Liver (tissue), 9 donors: ENCODE data around the gene MTHFD2L. TPM values are rescaled to one million over a fixed set of nuclear protein-coding genes. Genes with fewer than 3 reads are reported as not detected.

Experiments
- DNase-seq: peaks from one replicate; pipeline ENCODE4 v3.0.0-alpha.2; 2017; ENCODE audit warnings: low spot score
- H3K27ac ChIP-seq, 2 donors: one replicate each; pipeline ENCODE4 v1.7.0; 2013; ENCODE audit warnings: inconsistent platforms in 2 of 2, low read length in 2 of 2, control low read depth in 1 of 2, low read depth in 1 of 2, mild to moderate bottlenecking in 1 of 2
- H3K27me3 ChIP-seq, 4 donors: one replicate each; pipeline versions ENCODE4 v1.6.1 to v1.7.0; 2013; ENCODE audit warnings: low read length in 3 of 4, inconsistent platforms in 1 of 4, mild to moderate bottlenecking in 1 of 4, moderate library complexity in 1 of 4; ENCODE audit not compliant: control insufficient read depth in 4 of 4, insufficient read depth in 4 of 4
- H3K36me3 ChIP-seq, 4 donors: one replicate each; pipeline versions ENCODE4 v1.6.1 to v1.7.0; 2013; ENCODE audit warnings: low read length in 3 of 4, mild to moderate bottlenecking in 3 of 4, low read depth in 1 of 4, moderate library complexity in 1 of 4; ENCODE audit not compliant: control insufficient read depth in 4 of 4, insufficient read depth in 3 of 4
- H3K4me1 ChIP-seq, 4 donors: one replicate each; pipeline versions ENCODE4 v1.6.1 to v1.7.0; 2013; ENCODE audit warnings: low read length in 3 of 4, mild to moderate bottlenecking in 3 of 4, moderate library complexity in 1 of 4; ENCODE audit not compliant: control insufficient read depth in 4 of 4, insufficient read depth in 4 of 4
- H3K4me3 ChIP-seq, 3 donors: one replicate each; pipeline versions ENCODE4 v1.6.1 to v1.7.0; 2013; ENCODE audit warnings: low read length in 3 of 3, control low read depth in 1 of 3, low read depth in 1 of 3, mild to moderate bottlenecking in 1 of 3
- H3K9ac ChIP-seq, 2 donors: one replicate each; pipeline ENCODE4 v1.7.0; 2013; ENCODE audit warnings: low read length in 2 of 2, mild to moderate bottlenecking in 2 of 2, moderate library complexity in 2 of 2, control low read depth in 1 of 2, low read depth in 1 of 2
- H3K9me3 ChIP-seq, 4 donors: one replicate each; pipeline versions ENCODE4 v1.6.1 to v1.7.0; 2013; ENCODE audit warnings: low read length in 3 of 4; ENCODE audit not compliant: control insufficient read depth in 4 of 4
- EGR1 ChIP-seq, 2 donors: IDR thresholded peaks; 2 replicates each; pipeline ENCODE4 v1.6.1; 2016 to 2018; ENCODE audit warnings: antibody characterized with exemption in 2 of 2, low read depth in 2 of 2
- FOXA1 ChIP-seq: IDR thresholded peaks from 2 replicates; pipeline ENCODE4 v1.6.1; 2016; ENCODE audit warnings: antibody characterized with exemption
- FOXA2 ChIP-seq: IDR thresholded peaks from 2 replicates; pipeline ENCODE4 v1.6.1; 2016; ENCODE audit warnings: antibody characterized with exemption
- GABPA ChIP-seq, 2 donors: IDR thresholded peaks in 1 of 2; conservative IDR thresholded peaks in 1 of 2; 2 replicates each; pipeline ENCODE4 v1.6.1; 2016; ENCODE audit warnings: antibody characterized with exemption in 2 of 2, mild to moderate bottlenecking in 1 of 2, moderate library complexity in 1 of 2
- HNF4A ChIP-seq, 2 donors: conservative IDR thresholded peaks; 2 replicates each; pipeline ENCODE4 v1.6.1; 2016; ENCODE audit warnings: antibody characterized with exemption in 2 of 2, mild to moderate bottlenecking in 2 of 2
- HNF4G ChIP-seq: IDR thresholded peaks from 2 replicates; pipeline ENCODE4 v1.6.1; 2016; ENCODE audit warnings: antibody characterized with exemption
- JUND ChIP-seq, 2 donors: IDR thresholded peaks; 2 replicates each; pipeline ENCODE4 v1.6.1; 2016; ENCODE audit warnings: antibody characterized with exemption in 2 of 2
- NR2F2 ChIP-seq: IDR thresholded peaks from 2 replicates; pipeline ENCODE4 v1.6.1; 2016; ENCODE audit warnings: antibody characterized with exemption
- RAD21 ChIP-seq, 2 donors: IDR thresholded peaks; 2 replicates each; pipeline ENCODE4 v1.6.1; 2016; ENCODE audit warnings: antibody characterized with exemption in 2 of 2, mild to moderate bottlenecking in 2 of 2
- RXRA ChIP-seq, 2 donors: IDR thresholded peaks; 2 replicates each; pipeline ENCODE4 v1.6.1; 2017 to 2018; ENCODE audit warnings: antibody characterized with exemption in 2 of 2, mild to moderate bottlenecking in 1 of 2
- TAF1 ChIP-seq: conservative IDR thresholded peaks from 2 replicates; pipeline ENCODE4 v1.6.1; 2016; ENCODE audit warnings: antibody characterized with exemption, mild to moderate bottlenecking
- YY1 ChIP-seq: IDR thresholded peaks from 2 replicates; pipeline ENCODE4 v1.6.1; 2016; ENCODE audit warnings: antibody characterized with exemption, mild to moderate bottlenecking
- WGBS: extraction: QIAGEN DNeasy Blood & Tissue Kit; methylation state at CpG from one replicate; pipeline ENCODE4 v1.1.7; 2013; 5-methylcytosine and 5-hydroxymethylcytosine counted together
- polyA plus RNA-seq, 2 donors: library from polyadenylated mRNA; stranded (reverse) in 1 of 2; unstranded in 1 of 2; fragments of 200-250 nt in 1 of 2; fragments of >200 nt in 1 of 2; fragmentation: Nextera tagmentation in 1 of 2; extraction: Ambion mirVana in 1 of 2; gene quantifications; one replicate each; pipeline versions ENCODE4 v1.2.1 to v1.2.3, GENCODE V29; 2013 to 2015
- total RNA-seq, 2 donors: library from RNA; depleted of rRNA; stranded (reverse); fragments of >200 nt; gene quantifications; one replicate each; pipeline ENCODE4 v1.2.3, GENCODE V29; 2014
- TF ChIP-seq, protein P1 (sequence below): IDR thresholded peaks from 2 replicates; pipeline ENCODE4 v1.6.1; 2016; ENCODE audit warnings: antibody characterized with exemption
- TF ChIP-seq, protein P2 (sequence below): IDR thresholded peaks from 2 replicates; pipeline ENCODE4 v1.6.1; 2016; ENCODE audit warnings: antibody characterized with exemption, mild to moderate bottlenecking
- TF ChIP-seq, protein P3 (sequence below): fragments of 150-350 bp; IDR thresholded peaks from 2 replicates; pipeline ENCODE4 v1.5.1; 2017; ENCODE audit warnings: improper control_type of control experiment, low read depth, low read length; ENCODE audit not compliant: missing input control
- donor health status: healthy.
- donor health status: healthy.
- donor health status: healthy.
- donor health status: healthy.
- donor health status: healthy.

The MTHFD2L gene
- total and polyA plus RNA-seq, 4 donors: 7.4 to 51.5 (median 31.1) TPM

DNA sequence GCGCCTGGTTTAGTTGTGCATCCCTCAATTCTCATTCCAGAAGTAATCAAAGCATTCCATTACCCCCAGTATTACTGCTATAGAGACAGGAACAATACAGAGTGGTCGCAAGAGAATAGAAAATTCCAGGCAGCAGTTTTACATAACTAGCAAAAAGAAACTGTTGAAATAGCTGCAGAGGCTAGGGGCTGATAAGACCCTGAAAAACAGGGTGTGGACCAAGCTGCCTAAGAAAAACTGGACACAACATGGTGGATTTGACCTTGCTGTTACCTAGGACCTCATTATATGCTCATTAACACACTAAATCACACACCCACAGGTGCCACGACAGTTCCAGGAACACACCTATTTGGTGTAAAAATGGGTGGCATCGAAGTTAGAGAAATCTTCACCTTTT, 165.7 kb downstream of the MTHFD2L start:
- H3K4me1 ChIP-seq: no peaks in the 10 kb centered on the region
- DNase-seq: no peak
- TF ChIP-seq, protein P1, sequence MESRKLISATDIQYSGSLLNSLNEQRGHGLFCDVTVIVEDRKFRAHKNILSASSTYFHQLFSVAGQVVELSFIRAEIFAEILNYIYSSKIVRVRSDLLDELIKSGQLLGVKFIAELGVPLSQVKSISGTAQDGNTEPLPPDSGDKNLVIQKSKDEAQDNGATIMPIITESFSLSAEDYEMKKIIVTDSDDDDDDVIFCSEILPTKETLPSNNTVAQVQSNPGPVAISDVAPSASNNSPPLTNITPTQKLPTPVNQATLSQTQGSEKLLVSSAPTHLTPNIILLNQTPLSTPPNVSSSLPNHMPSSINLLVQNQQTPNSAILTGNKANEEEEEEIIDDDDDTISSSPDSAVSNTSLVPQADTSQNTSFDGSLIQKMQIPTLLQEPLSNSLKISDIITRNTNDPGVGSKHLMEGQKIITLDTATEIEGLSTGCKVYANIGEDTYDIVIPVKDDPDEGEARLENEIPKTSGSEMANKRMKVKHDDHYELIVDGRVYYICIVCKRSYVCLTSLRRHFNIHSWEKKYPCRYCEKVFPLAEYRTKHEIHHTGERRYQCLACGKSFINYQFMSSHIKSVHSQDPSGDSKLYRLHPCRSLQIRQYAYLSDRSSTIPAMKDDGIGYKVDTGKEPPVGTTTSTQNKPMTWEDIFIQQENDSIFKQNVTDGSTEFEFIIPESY: no peak
- TF ChIP-seq YY1: no peak
- no peak for TF ChIP-seq JUND (IDR thresholded peaks at IDR 0.05)
- no peak for TF ChIP-seq RXRA (IDR thresholded peaks at IDR 0.05)
- no peak for TF ChIP-seq EGR1 (IDR thresholded peaks at IDR 0.05; ENCODE audit: low read depth in 2 of 2)
- no peak for TF ChIP-seq GABPA (IDR thresholded peaks at IDR 0.05 in 1 of 2, conservative IDR thresholded peaks at IDR 0.05 in 1 of 2)
- TF ChIP-seq NR2F2: no peak
- no peak for TF ChIP-seq FOXA1
- TF ChIP-seq FOXA2: no peak
- TF ChIP-seq TAF1: no peak
- TF ChIP-seq, protein P2, sequence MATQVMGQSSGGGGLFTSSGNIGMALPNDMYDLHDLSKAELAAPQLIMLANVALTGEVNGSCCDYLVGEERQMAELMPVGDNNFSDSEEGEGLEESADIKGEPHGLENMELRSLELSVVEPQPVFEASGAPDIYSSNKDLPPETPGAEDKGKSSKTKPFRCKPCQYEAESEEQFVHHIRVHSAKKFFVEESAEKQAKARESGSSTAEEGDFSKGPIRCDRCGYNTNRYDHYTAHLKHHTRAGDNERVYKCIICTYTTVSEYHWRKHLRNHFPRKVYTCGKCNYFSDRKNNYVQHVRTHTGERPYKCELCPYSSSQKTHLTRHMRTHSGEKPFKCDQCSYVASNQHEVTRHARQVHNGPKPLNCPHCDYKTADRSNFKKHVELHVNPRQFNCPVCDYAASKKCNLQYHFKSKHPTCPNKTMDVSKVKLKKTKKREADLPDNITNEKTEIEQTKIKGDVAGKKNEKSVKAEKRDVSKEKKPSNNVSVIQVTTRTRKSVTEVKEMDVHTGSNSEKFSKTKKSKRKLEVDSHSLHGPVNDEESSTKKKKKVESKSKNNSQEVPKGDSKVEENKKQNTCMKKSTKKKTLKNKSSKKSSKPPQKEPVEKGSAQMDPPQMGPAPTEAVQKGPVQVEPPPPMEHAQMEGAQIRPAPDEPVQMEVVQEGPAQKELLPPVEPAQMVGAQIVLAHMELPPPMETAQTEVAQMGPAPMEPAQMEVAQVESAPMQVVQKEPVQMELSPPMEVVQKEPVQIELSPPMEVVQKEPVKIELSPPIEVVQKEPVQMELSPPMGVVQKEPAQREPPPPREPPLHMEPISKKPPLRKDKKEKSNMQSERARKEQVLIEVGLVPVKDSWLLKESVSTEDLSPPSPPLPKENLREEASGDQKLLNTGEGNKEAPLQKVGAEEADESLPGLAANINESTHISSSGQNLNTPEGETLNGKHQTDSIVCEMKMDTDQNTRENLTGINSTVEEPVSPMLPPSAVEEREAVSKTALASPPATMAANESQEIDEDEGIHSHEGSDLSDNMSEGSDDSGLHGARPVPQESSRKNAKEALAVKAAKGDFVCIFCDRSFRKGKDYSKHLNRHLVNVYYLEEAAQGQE: no peak
- no peak for TF ChIP-seq RAD21 (IDR thresholded peaks at IDR 0.05)
- no peak for TF ChIP-seq HNF4G
- TF ChIP-seq HNF4A (conservative IDR thresholded peaks at IDR 0.05): no peak
- peaks cover 0 to 3% (median 0%) of the 10 kb centered on the region in 4 donors for H3K27me3 ChIP-seq
- WGBS: 76% methylated on average over 4 of the region's 4 CpGs
- no peaks in the 10 kb centered on the region for H3K9me3 ChIP-seq
- H3K27ac ChIP-seq: no peak overlapping the region
- no peak overlapping the region for H3K9ac ChIP-seq
- H3K4me3 ChIP-seq: no peak overlapping the region
- H3K36me3 ChIP-seq: no peaks in the 10 kb centered on the region

DNA sequence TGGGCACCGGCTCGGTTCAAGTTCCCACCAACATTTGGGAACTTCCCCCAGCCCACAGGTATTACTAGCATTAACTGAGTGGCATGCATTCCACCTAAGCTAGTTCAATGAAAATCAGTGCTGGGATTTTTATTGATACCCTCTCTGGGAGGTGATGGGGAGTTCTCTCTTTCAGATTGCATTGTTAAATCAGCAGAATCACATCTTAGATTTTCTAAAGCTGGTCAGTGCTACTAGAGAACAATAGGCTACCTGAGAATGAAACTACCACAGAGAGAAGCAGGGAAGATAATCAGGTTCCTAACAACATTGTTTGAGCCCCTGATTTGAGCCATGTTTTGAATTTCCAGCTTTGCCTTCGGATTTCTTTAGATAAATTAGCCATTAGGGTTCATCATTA, 166.3 kb downstream of the MTHFD2L start:
- DNase-seq: no peak
- no peak overlapping the region for H3K4me3 ChIP-seq

More for the DNA sequence above, 166.3 kb downstream of the MTHFD2L start:
- Histone ChIP-seq H3K4me1 (no peaks in the 10 kb centered on the region), H3K27me3 (peaks cover 0 to 3% (median 0%) of the 10 kb centered on the region in 4 donors), H3K9me3 (no peaks in the 10 kb centered on the region), H3K9ac (no peak overlapping the region), H3K36me3 (no peaks in the 10 kb centered on the region), H3K27ac (no peak overlapping the region)
- 63% methylated on average over 3 of the region's 3 CpGs for WGBS
- TF ChIP-seq RXRA (IDR thresholded peaks at IDR 0.05) (no peak), GABPA (IDR thresholded peaks at IDR 0.05 in 1 of 2, conservative IDR thresholded peaks at IDR 0.05 in 1 of 2) (no peak)
- TF ChIP-seq, protein P1: no peak
- TF ChIP-seq, protein P3, sequence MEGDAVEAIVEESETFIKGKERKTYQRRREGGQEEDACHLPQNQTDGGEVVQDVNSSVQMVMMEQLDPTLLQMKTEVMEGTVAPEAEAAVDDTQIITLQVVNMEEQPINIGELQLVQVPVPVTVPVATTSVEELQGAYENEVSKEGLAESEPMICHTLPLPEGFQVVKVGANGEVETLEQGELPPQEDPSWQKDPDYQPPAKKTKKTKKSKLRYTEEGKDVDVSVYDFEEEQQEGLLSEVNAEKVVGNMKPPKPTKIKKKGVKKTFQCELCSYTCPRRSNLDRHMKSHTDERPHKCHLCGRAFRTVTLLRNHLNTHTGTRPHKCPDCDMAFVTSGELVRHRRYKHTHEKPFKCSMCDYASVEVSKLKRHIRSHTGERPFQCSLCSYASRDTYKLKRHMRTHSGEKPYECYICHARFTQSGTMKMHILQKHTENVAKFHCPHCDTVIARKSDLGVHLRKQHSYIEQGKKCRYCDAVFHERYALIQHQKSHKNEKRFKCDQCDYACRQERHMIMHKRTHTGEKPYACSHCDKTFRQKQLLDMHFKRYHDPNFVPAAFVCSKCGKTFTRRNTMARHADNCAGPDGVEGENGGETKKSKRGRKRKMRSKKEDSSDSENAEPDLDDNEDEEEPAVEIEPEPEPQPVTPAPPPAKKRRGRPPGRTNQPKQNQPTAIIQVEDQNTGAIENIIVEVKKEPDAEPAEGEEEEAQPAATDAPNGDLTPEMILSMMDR: no peak
